ENCODE results near the gene CMSS1.

The CMSS1 gene

DNA sequence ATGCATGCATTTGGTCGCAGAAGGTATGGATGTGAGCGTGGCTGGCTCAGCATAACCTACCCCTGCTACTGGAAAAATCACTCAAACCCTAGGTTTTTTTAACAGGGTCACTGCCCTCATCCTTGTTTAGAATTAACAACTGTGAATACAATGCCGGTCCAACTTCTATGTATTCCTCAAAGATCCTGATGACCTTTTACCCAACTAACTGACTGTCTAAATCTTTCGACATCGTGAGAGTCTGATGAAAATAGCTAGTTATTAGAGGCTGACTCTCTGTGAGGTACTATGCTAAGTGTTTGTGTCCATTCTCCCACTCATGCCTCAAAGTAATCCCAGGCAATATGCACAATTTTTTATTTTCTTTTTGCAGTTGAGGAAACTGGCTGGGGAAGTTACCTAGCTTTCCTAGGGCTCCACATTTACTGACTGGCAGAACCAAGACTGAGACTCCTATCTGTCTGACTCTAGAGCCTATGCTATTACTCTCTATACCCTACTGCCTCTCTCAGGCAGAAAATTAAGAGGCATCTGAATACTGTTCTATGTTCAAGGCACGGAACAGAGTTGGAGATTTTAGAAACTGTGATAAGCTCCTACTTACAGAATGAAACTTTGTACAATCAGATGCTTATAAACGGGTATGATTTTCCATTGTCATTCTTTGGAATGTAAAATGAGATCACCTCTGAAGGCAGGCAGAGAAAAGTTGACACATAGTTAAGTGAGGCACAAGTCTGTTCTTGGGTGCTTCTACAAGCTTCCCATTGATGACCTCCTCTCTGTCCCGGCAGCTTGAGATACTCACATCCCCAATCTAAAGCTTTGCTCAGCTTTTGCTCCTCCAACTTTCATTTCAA is 240.3 kb downstream of the CMSS1 start:
- no peak for DNase-seq (ENCODE audit: low spot score)

DNA sequence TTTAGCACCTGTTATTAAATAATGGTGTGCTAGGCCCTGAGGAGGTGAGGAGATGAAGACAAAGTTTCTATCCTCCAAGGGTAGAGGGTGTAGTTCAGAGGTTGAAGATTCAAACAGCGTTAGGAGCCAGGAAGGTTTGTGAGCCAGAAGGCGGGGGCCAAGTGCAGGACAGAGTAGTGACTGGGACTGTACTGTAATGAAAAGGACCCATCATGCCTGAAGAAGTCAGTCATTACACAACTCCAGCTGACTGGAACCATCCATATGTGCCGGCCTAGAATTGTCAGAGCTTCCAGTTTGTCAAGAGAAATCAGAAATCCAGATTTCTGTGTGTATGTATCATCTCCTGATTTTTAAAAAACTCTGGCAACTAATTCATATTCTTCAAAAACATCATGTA is 241.8 kb downstream of the CMSS1 start:
- DNase-seq (ENCODE audit: low spot score) = no peak

DNA sequence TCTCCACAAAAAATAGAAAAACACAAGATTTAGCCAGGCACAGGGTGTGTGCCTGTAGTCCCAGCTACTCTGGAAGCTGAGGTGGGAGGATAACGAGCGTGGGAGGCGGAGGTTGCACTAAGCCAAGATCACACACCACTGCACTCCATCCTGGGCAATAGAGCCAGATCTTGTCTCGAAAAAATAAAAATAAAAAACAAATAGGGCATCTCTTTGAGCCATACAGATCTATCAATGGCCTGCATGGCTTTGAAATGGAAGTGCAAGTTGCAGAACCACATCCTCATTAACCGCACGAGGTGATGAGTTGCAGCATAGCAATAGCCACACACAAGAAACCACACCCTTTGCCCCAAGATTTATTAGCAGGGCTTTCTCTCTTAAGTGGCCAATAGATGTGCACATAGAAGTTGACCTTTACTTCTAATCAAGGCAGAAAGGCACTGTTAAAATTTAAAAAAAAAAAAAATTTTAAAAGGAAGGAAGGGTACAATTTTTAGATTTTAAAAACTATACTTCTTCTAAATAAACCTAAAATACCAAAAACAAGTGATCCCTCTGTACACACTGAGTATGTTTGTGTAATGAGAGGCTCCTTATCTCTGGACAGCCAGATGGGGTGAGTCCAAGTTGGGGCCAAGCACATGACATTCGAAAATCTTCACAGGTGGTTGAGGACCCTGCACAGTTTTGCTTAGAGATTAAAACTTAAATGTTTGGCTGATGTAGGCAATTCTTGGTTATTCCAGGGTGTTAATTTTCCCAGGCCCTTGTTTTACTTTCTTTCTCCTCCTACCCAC is 243.2 kb downstream of the CMSS1 start:
- peak; percentile 23 for DNase-seq (ENCODE audit: low spot score)

DNA sequence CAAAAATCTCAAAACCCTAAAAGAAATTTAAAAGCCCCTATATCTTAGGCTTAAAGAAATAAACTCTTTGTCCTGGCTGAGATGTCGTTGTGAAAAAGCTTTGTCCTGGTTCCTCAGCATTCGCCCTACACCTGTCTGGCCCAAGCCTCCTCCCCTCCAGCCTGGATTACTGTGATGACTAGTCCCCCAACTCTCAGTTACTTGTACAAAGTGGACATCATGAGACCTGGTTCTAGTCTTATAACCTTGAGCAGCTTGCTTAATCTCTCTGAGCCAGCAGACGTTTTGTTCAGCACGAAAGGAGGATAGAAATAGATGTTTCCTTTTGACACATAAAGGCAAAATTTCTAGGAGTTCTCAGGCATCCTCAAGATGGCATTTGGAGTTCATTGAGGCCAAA is 245.0 kb downstream of the CMSS1 start:
- DNase-seq (ENCODE audit: low spot score) = no peak

DNA sequence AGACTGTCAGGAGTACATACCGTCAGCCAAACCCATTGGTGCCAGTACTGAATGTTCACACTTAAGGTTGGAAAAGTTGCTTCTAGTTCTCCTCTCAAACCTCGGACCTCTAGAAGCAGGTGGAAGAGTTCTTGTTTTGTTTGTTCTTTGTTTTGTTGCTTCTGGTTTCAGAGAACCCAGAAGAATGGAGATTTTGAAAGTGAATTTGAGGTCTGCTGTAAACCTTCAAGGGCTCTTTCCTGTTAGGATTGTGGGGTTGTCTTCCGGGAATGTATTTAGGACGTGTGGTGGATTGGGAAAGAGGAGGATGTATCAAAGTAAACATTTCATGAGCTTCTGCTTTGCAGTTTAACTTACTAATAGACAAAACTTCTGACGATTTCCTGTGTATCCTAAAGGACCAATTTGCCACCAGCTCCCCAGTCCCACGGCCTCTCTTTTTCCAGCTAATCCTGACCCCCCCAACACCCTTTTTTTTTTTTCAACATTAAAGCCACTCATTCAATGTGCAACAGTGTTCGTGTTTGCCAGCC is 246.3 kb downstream of the CMSS1 start:
- no peak for DNase-seq (ENCODE audit: low spot score)

DNA sequence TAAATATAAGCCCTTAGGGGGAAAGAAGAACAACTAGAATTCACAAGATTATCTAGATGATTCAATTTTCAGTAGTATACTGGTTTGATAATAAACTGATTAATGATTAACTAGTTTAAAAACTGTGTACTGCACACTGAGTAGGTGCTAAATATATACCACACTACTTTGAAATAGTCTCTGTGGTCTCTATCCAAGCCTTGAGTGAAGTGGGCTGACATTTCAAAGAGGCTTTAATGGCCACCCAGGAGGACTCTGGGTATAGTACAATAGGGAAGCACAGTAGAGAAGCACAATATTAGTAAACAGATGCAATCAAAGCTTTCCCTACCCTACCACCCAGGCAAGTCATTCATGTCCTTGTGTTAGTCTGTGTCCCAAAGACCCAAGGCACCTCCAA is 249.9 kb downstream of the CMSS1 start:
- no peak for DNase-seq (ENCODE audit: low spot score)

DNA sequence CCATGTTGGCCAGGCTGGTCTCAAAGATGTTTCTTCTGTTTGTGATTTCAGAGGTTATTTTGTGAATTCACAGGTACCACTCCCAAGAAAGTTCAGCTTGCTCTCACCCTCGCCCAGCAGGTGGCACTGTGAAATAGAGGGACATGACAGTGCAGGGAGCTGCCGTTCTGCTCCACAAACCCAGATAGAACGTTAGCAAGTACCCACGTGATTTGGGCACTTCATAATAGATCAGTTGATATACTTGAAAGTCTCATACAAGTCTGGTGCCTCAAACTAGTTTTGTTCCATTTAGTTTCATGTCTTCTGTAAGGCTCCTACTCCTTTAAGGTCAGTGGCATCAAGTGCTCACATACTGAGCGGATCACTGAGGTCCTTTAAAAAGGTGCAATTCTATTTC is 251.2 kb downstream of the CMSS1 start:
- peak; percentile 79 for DNase-seq (ENCODE audit: low spot score)

DNA sequence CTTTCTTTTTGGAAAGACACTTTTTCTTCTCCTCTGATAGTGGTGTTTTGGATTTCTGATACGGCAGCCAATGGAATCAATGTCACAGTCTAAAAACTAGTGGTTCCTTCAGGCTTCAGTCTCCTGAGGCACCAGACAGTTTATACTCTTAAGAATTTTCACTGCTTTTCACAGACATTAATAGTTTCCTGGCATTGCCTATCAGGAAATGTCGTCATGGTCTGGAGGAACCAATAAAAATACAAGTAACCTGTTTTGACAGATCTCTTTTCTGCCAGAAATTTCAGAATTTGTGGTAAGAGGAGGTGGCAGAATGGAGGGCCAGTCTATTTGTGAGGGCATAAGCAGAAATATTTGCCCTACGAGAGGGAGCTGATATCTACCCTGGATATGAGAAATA is 251.8 kb downstream of the CMSS1 start:
- DNase-seq (ENCODE audit: low spot score) = no peak

DNA sequence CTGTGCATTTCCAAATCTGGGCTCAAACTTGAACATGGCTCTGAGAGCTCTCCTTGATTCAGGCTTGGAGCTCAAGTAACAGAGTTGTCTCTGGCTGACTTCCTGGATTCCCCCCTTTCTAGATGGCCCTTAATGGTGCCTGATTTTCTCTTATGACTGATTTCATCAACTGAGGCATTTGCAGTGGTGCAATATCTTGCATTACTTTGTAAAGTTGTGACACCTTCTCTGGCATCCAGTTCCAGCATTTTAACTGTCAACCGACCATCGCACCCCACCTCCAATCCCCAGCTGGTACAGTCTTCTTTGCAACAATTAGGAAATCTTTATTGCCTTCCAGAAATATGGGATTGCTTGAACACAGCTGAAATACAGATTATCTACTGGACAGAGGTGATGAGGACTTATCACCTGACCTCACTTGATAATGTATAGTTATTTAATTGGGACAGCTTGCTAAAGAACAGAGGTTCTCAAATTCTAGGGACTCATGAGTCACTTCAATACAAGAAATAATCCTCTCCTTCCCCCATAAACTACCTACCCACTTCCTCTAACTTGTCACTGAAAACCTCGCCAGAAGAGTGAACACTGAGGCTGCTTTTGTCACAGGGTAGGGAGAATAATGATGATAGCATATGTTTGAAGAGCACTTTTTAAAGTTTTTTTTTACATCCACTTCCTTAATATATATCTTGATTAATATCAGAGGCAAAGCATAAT is 254.8 kb downstream of the CMSS1 start:
- DNase-seq (ENCODE audit: low spot score) = peak; percentile 57

DNA sequence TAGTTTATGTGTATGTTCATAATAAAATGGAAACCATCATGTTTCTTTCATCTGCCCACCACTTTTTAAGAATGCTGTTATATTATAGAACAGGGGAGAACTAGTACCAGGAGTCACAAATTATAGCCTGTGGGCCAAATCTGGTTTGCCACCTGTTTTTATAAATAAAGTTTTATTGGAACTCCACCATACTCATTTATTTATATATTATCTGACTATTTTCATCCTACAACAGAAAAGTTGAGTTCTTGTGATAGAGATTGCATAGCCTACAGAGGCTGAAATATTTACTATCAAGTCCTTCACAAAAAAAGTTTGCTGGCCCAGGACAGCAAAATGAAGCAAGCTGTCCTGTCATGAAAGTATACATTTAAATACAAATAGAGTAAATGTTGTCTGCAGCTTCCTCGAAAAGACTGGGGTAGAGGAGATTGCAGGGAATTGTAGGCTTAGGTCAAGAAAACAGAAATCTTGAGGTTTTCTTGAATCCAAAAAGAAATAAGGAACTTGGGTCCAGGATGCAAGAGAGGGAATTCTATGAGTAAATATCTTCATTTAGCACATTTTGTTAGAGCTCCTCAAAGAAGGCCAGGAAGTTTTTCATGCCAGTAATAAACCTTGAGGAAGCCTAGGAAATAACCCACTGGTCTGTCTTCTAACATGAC is 255.5 kb downstream of the CMSS1 start:
- DNase-seq (ENCODE audit: low spot score) = no peak

DNA sequence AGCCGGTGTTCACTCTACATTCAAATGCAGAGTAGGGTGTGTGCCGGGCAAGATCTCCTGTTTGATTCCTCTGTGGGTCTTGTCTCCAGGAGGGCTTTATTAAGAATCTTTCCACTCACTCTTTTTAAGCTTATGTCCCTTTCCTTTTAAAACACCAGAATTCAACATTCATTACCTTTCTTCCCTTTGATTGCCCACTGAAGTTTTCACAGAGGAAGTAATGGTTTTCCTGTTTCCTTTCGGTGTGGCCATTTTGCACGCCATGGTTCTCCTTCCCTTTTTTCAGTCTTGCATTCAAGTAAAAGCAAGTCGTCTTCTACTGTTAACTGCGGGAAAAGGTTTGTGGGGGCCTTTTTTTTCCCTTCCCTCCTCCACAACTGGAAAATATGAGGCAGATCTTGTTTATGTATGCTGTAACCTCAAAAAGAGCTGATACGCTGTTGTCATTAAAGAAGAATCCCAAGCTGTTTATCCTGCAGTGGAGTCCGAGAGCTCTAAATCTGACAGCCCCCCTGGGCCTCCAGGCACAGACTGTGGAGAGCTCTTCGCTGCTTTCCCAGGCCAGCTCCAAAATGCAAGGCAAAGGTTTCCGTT is 256.1 kb downstream of the CMSS1 start:
- DNase-seq (ENCODE audit: low spot score) = peak; percentile 42

DNA sequence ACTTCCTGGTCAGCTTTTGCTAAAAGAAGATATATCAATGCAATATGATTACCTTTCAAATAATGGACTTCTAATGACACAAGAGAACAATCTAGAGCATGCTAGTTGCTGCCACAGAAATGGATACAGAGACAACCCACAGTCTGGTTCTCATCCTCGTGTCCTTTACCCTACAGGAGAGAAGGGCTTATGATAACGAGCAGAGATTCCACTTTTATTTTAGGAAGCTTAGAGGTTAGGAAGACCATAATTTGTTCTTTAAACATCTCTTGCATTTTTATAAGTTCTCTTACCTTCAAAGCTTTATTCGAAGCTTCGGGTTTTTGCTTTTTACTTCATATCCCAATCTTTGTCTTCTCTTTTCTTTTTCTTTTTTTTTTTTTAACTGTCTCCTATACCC is 257.5 kb downstream of the CMSS1 start:
- DNase-seq (ENCODE audit: low spot score) = no peak

DNA sequence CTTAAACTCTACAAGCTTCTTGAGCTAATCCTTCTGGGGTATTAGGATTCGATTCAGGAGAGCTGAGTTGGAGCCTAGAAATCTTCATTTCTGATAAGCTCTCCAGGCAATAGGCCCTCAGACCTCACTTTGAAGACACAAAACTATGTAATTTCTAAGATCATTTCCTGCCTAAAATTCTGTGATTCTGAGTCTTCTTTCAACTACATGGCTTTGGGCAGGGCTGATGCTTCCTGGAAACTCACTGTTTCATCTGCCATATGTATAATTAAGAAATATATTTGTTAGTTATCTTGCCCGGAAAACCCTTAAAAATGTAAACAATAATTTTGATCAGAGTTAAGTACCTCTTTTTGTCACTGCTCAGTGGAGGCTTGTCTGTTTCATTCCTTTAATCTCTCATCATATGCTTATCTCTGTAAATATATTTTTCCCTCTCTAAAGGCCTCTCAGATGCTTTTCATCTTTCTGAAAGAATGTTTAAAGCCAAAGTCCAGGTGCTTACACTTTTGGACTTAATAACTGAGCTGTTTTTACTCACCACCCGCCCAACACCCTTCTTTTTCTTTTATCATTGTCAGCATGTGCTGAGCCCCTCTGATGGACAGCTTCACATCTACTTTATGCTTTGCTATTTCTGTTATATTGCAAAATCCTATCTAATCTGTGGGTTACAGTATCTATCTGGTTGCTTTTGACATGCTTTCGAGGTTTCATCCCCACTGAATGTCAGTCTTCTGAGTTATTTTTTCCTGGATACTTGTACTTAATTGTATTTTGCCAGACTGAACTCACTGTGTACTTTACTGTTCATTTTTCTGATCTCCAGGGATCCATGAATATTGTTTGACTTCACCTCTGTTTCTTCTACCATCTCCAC is 258.4 kb downstream of the CMSS1 start:
- no peak for DNase-seq (ENCODE audit: low spot score)

DNA sequence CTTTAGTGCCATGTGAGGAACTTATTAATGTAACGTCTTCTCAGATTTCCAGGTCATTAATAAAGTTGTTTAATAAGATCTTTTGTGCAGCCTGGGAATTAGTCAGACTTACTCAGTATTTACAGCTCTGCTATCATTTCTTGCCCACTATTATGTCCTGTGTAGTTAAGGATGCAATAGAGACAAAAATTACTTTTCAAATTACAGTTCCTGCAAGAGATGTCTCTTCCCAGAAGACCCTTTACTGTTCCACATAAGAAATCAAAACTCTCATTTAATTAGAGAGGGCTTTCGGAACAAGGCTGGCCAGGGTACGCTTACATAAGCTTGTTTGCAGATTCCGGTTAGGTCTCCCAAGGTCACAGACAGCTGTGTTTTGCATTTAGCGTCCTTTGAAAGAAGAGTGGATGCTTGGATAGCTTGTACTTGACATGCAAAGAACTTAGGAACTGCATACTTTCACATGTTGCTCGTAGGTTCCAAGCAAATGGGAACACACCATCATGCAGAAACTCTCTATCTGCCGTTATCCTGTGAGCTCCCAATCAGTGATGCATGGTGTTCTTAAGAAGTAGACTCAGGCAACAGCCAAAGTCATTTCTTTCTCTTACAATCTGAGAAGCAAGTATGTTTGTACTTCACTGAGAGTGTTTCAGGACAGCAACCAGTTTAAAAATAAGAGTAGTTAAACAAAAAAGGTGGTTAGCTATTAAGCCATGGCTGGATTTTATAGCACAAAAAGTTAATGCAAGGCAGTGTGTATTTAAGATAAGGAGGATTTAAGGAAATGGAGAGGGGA is 259.3 kb downstream of the CMSS1 start:
- DNase-seq (ENCODE audit: low spot score) = no peak

DNA sequence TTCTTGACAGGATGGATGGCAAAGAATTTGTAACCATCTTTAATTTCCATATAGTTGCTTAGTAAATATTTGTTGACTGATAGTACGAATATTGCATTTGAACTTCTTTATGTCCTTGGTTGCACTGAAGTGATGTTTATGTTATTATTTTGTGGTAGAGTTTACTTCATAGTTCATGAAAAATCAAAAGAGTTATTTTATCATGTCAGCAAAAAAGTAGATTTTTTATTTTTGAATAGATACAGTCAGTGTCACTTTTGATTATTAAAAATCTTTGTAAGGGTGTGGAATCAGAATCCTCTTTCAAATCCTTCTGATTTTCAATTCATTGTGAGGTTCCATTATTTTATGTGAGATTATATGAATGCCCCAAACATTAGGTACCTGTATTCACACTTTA is 261.7 kb downstream of the CMSS1 start:
- no peak for DNase-seq (ENCODE audit: low spot score)

DNA sequence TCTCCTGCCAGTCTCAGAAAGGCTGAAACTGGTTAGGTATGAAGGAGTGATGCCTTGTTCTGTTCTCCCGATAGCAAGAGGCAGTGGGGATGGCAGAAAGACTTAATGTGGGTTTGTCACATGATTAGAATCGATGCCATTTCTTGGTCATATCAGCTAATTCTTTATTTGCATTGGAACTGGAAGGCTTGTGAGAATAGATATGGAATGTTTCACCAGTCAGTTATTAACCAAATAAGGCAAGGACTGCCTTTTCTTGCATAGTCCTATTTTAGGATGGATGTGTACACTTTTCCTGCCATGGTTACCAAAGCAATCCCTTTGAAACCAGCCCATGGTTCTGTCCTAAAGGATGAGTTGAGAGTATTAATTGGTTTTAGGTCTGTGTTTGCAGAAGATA is 262.9 kb downstream of the CMSS1 start:
- no peak for DNase-seq (ENCODE audit: low spot score)

DNA sequence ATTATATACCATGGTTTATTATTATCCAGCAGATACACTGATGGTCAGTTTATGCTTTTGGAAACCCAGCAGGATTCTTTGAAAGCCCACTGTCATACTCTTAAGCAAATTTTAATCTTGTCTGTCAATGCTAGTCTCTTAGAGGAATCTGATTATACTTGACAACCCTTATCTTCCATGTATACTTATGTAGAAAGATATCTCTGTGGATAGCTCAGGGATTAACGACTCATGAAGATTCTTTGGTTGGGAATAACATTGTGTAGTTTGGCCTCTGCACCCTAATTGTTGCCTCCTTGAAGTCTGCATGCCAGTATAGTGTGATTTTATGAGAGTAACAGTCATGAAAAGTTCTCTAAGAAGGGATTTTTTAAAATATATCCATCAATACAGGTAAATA is 263.6 kb downstream of the CMSS1 start:
- DNase-seq (ENCODE audit: low spot score) = no peak

DNA sequence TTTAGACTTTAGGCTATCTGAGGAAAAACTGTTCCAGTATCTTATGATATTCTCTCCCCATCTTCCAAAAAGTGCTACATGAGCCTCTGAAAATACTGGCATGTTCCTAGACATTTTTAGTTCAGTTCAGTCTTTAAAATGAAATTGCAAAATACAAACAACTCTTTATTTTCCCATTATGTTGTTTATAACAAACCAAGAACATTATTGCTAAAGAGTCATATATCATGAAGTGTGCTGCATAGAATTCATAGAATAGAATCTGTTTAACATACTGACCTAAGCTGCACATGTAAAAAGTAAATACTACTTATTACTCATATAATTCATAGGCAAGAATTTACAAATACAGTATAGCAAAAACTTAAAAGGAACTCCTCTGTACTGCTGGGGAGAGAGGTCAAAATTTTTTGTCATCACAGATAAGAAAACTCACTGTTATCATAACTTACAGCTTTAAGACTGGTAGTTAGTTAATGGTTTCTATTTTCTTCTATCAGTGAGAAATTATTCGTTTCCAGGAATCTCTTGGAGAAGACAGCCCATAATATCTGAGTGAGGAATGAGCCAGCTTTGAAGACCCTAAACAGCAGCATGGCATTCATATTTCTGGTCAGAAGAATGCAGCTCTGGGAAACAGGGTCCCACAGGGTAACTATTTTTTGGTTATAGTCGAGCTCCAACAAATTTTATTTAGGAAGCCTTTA is 264.5 kb downstream of the CMSS1 start:
- no peak for DNase-seq (ENCODE audit: low spot score)

DNA sequence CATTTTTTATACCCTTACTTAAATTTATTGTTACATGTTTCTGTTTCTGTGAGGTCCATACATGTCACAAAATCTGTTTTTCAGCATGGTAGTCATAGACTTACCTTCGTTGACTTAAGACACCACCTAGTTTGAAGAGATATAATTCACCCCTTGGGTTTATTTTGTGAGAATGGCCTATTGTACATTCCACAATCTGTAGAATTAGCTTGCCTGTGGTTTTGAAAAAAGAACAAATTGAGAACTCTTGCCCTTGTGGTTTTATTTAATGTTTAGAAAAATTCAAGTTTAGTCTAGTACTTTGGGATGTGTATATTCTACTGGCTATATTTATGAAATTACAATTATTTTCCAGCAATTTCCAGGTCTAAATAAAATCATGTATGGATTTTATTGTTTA is 265.1 kb downstream of the CMSS1 start:
- DNase-seq (ENCODE audit: low spot score) = no peak
